Astrocyte of the spinal cord (primary cell): ENCODE results near the gene FMN1.

ENCODE experiments used
- DNase-seq: peaks from one replicate; pipeline ENCODE4 v3.0.0; 2011; ENCODE audit warnings: low read depth, low spot score
- H3K4me3 ChIP-seq: 2 replicates; pipeline ENCODE4 v1.5.1; 2011; ENCODE audit warnings: low read depth, mild to moderate bottlenecking, low read length, moderate library complexity
- CTCF ChIP-seq: IDR thresholded peaks from 2 replicates; pipeline ENCODE4 v1.5.1; 2012; ENCODE audit warnings: low read depth, mild to moderate bottlenecking, low read length, inconsistent platforms
- in situ Hi-C: cut with HindIII; loops from 2 replicates; pipeline ENCODE4 v1.10.0; 2017; ENCODE audit warnings: low sequenced_read_pairs

Gene FMN1

DNA sequence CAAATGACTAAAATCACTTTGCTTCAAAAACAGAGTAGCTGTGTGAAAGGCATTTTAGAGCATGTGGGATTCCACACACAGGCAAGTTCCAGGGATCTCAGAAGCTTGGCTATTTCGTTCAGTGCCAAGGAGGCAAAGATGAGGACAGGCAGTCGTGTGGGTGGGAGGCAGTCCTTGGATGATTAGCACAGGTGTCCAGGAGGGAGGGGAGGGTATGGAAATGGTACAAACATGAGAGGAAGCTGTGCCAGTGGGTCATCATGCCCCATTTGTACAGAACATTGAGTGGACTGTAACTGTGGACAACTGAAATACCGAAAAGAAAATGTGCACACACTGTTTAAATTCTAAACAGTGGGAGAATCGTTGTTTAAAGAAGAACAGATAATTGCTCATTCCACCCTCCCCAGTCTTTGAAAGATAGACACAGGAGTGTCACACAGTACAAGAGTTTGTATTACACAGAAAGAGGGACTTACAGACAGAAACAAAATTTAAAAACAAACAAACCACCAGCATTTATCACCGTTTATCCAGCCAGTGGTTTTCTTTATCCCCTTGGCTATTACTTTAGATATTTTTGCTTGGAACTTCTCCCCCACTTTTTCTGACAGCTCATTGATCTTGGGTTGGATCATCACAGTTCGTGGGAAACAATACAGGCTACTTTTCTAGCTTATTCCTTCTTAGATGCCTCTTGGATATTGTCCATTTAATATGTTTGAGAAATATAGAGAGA lies 353.8 kb downstream of the FMN1 start:
- in situ Hi-C loops = loop anchor here (25.0 kb wide), 1 partner anchor 97 kb away; no protein-coding TSS in a partner anchor
- TF ChIP-seq CTCF = no peak
- H3K4me3 ChIP-seq = no peak overlapping the region
- DNase-seq = no peak

DNA sequence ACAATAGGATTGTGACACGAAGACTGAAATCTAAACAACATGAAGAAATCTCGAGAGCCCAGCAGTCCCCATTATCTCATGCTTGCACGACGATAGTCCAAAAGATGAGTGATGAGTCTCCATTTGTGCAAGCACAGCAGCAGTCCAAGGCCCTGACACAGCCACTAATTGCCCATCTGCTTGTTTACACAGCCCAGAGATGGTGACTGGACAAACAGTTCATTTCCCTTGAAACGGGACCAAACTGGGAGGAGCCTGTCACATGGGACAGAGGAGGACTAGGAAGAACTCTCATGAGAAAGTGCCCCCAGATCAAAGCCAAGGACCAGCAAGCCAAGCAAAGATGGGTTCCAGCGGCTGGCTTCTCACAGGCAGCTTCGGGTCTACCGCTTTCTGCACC lies 355.7 kb downstream of the FMN1 start:
- in situ Hi-C loops = loop anchor here (25.0 kb wide), 1 partner anchor 98 kb away; no protein-coding TSS in a partner anchor
- no peak overlapping the region for H3K4me3 ChIP-seq
- peak; percentile 72 for DNase-seq
- no peak for TF ChIP-seq CTCF

DNA sequence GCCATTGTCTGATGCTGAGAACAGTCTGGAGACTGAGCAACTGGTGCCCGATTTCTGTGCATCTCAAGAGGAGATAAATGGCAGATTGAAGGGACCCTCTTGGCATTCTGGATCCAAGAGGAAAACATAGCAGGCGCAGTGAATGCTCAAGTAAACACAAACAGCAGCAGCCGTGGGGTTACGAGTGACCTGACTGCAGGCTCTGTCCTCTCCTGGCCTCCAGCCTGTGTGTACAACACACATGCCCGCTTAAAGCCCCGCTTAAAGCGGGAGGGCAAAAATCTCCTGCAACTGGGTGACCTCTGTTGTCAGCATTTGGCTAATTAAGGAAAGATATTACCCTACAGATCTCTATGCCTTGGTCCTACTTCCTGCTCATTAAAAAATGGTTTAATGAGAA lies 356.2 kb downstream of the FMN1 start:
- TF ChIP-seq CTCF = no peak
- DNase-seq = no peak
- in situ Hi-C loops = loop anchor here (25.0 kb wide), 1 partner anchor 99 kb away; no protein-coding TSS in a partner anchor
- no peak overlapping the region for H3K4me3 ChIP-seq

- in situ Hi-C loops = loop anchor here (25.0 kb wide), 1 partner anchor 99 kb away; no protein-coding TSS in a partner anchor
- H3K4me3 ChIP-seq = no peak overlapping the region
- no peak for DNase-seq
- no peak for TF ChIP-seq CTCF
Observed at GRCh38 chr15:32837935-32838334, 356.6 kb downstream of the FMN1 start.

- no peak for TF ChIP-seq CTCF
- no peak for DNase-seq
- no peak overlapping the region for H3K4me3 ChIP-seq
- in situ Hi-C loops = loop anchor here (25.0 kb wide), 1 partner anchor 103 kb away; no protein-coding TSS in a partner anchor
Observed at GRCh38 chr15:32834156-32834555, 360.4 kb downstream of the FMN1 start.

DNA sequence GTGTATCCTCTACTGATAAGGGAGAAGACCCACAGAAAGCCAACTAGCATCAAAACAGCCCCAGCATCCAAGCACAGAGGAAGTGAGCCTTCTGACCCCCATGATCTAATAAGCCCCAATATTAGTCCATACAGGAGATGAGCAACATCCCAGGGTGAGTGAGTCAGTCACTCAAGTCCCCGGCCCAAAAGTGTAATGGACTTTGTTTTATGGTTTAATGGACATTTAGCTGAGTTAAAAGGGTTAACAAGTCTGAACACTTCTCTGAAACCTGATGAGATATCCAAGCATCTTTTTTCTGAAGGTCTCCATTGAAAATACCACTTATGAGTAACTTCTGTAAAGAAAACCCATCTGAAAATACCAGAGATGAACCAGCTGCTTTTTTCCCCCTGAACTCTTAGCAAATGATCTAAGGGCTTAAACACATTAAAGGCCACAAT lies 361.1 kb downstream of the FMN1 start:
- TF ChIP-seq CTCF = no peak
- H3K4me3 ChIP-seq = no peak overlapping the region
- DNase-seq = no peak
- in situ Hi-C loops = loop anchor here (25.0 kb wide), 1 partner anchor 104 kb away; no protein-coding TSS in a partner anchor
